GM23338 (cell line): ENCODE data around the gene GPRC5C.

Experiments used
- CREB1 ChIP-seq: fragments of 250-450 bp; sonication (Bioruptor Pico); IDR thresholded peaks from 2 replicates; pipeline ENCODE4 v1.5.0; 2020; ENCODE audit warnings: low read depth, mild to moderate bottlenecking, moderate library complexity
- EZH2 ChIP-seq: fragments of 200-600 bp; sonication (generic); IDR thresholded peaks from one replicate; pipeline ENCODE4 v1.8.0; 2017; ENCODE audit warnings: antibody characterized with exemption, mild to moderate bottlenecking, low read depth; ENCODE audit not compliant: unreplicated experiment
- EZH2phosphoT487 ChIP-seq: fragments of 200-600 bp; sonication (generic); IDR thresholded peaks from one replicate; pipeline ENCODE4 v1.8.1; 2018; ENCODE audit warnings: antibody characterized with exemption; ENCODE audit not compliant: unreplicated experiment
- JUNB ChIP-seq: IDR thresholded peaks from one replicate; pipeline ENCODE4 v1.6.1; 2016; ENCODE audit warnings: antibody characterized with exemption; ENCODE audit not compliant: unreplicated experiment
- NANOG ChIP-seq: IDR thresholded peaks from 2 replicates; pipeline ENCODE4 v1.6.1; 2016; ENCODE audit warnings: antibody characterized with exemption, borderline replicate concordance
- POLR2AphosphoS5 ChIP-seq: IDR thresholded peaks from 2 replicates; pipeline ENCODE4 v1.6.1; 2016; ENCODE audit warnings: antibody characterized with exemption, low read depth
- STAT1 ChIP-seq: IDR thresholded peaks from one replicate; pipeline ENCODE4 v1.6.1; 2016; ENCODE audit warnings: antibody characterized with exemption; ENCODE audit not compliant: unreplicated experiment
- ZNF114 ChIP-seq: fragments of 250-450 bp; sonication (Bioruptor Pico); IDR thresholded peaks from 2 replicates; pipeline ENCODE4 v1.5.0; 2020; ENCODE audit warnings: mild to moderate bottlenecking, moderate library complexity
- ZNF331 ChIP-seq: fragments of 250-450 bp; sonication (Bioruptor Pico); IDR thresholded peaks from 2 replicates; pipeline ENCODE4 v1.5.0; 2020; ENCODE audit warnings: low read depth, mild to moderate bottlenecking, moderate library complexity
- TF ChIP-seq, protein P1 (sequence below), 2 experiments: fragments of 200-600 bp in 1 of 2; sonication (generic) in 1 of 2; conservative IDR thresholded peaks; 2 replicates each; pipeline versions ENCODE4 v1.5.1 to v1.6.1; 2016 to 2017; ENCODE audit warnings: antibody characterized with exemption in 2 of 2, low read depth in 2 of 2, mild to moderate bottlenecking in 2 of 2, moderate library complexity in 1 of 2
- TF ChIP-seq, protein P2 (sequence below): IDR thresholded peaks from one replicate; pipeline ENCODE4 v1.6.1; 2018; ENCODE audit warnings: antibody characterized with exemption; ENCODE audit not compliant: unreplicated experiment
- TF ChIP-seq, protein P3 (sequence below): IDR thresholded peaks from 2 replicates; pipeline ENCODE4 v1.6.1; 2016; ENCODE audit warnings: antibody characterized with exemption

DNA sequence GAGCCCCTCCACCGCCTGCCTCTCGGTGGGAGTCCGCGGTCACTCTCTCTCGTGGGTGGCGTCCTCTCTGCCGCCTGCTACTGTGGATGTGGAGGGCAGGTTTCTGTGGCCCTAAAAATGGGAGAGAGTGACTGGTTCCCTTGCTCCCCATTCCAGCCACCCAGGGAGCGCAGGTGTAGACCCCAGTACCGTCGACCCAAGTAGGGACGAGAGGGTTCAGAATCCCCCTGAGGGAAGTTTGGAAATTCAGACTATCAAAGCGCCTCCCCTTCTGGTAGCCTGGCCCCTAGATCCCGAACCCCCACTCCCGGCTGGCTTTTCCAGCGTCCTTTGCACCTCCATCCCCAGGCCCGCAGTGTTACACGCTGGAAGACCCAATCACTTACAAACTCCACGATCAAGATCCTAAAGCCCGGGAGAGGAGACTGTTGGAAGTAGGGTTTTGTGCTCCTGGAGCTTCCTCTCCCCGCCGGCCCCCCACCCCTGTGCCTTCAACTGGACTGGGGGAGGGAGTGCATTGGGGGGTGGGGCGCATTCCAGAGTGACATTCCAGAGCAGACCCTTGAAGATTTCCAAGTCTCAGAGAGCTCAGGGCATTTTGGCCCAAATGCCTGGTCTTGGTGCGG lies 991 bp downstream of the GPRC5C start:
- TF ChIP-seq EZH2 (no peak), POLR2AphosphoS5 (peak; percentile 12; the same call in 1 of the 2 replicates), CREB1 (CRISPR knock-in tag) (no peak), JUNB (no peak), EZH2phosphoT487 (no peak), ZNF114 (no peak), ZNF331 (no peak), NANOG (no peak), STAT1 (no peak)
- TF ChIP-seq, protein P1, sequence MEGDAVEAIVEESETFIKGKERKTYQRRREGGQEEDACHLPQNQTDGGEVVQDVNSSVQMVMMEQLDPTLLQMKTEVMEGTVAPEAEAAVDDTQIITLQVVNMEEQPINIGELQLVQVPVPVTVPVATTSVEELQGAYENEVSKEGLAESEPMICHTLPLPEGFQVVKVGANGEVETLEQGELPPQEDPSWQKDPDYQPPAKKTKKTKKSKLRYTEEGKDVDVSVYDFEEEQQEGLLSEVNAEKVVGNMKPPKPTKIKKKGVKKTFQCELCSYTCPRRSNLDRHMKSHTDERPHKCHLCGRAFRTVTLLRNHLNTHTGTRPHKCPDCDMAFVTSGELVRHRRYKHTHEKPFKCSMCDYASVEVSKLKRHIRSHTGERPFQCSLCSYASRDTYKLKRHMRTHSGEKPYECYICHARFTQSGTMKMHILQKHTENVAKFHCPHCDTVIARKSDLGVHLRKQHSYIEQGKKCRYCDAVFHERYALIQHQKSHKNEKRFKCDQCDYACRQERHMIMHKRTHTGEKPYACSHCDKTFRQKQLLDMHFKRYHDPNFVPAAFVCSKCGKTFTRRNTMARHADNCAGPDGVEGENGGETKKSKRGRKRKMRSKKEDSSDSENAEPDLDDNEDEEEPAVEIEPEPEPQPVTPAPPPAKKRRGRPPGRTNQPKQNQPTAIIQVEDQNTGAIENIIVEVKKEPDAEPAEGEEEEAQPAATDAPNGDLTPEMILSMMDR (conservative IDR thresholded peaks at IDR 0.05; ENCODE audit: low read depth in 2 of 2): no peak
- TF ChIP-seq, protein P2, sequence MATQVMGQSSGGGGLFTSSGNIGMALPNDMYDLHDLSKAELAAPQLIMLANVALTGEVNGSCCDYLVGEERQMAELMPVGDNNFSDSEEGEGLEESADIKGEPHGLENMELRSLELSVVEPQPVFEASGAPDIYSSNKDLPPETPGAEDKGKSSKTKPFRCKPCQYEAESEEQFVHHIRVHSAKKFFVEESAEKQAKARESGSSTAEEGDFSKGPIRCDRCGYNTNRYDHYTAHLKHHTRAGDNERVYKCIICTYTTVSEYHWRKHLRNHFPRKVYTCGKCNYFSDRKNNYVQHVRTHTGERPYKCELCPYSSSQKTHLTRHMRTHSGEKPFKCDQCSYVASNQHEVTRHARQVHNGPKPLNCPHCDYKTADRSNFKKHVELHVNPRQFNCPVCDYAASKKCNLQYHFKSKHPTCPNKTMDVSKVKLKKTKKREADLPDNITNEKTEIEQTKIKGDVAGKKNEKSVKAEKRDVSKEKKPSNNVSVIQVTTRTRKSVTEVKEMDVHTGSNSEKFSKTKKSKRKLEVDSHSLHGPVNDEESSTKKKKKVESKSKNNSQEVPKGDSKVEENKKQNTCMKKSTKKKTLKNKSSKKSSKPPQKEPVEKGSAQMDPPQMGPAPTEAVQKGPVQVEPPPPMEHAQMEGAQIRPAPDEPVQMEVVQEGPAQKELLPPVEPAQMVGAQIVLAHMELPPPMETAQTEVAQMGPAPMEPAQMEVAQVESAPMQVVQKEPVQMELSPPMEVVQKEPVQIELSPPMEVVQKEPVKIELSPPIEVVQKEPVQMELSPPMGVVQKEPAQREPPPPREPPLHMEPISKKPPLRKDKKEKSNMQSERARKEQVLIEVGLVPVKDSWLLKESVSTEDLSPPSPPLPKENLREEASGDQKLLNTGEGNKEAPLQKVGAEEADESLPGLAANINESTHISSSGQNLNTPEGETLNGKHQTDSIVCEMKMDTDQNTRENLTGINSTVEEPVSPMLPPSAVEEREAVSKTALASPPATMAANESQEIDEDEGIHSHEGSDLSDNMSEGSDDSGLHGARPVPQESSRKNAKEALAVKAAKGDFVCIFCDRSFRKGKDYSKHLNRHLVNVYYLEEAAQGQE: no peak
- TF ChIP-seq, protein P3, sequence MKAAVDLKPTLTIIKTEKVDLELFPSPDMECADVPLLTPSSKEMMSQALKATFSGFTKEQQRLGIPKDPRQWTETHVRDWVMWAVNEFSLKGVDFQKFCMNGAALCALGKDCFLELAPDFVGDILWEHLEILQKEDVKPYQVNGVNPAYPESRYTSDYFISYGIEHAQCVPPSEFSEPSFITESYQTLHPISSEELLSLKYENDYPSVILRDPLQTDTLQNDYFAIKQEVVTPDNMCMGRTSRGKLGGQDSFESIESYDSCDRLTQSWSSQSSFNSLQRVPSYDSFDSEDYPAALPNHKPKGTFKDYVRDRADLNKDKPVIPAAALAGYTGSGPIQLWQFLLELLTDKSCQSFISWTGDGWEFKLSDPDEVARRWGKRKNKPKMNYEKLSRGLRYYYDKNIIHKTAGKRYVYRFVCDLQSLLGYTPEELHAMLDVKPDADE: no peak
